HepG2 (cell line): ENCODE data around the gene HDAC4. TPM values are rescaled to one million over a fixed set of nuclear protein-coding genes. Genes with fewer than 3 reads are reported as not detected.

Experiments used
- ATAC-seq: fragments of 200-7000 bp; cut with Tn5 transposase; 3 replicates; pipeline ENCODE4 v1.9.1; 2020; ENCODE audit warnings: mild to moderate bottlenecking, moderate library complexity
- BruUV-seq: library from RNA; stranded (reverse); fragments of 400-500 nt; replicated peaks from 2 replicates; lab custom pipeline; 2021; lab: Mats Ljungman, UMichigan
- CTCF ChIA-PET: fragments of 300-600 bp; formaldehyde crosslinking; extraction: SDS; loops from one replicate; lab custom pipeline; 2021; ENCODE audit warnings: low total read pairs, inconsistent platforms, low intra/inter-chr PET ratio; lab: Yijun Ruan, JAX
- POLR2A ChIA-PET: fragments of 350-600 bp; sonication (Branson Sonifier 250); formaldehyde crosslinking; loops from one replicate; lab custom pipeline; 2020; ENCODE audit warnings: antibody characterized with exemption, inconsistent platforms; lab: Yijun Ruan, JAX
- DNase-seq: peaks from one replicate; pipeline ENCODE4 v3.0.0-alpha.2; 2015; ENCODE audit warnings: low spot score
- FAIRE-seq: peaks from 3 replicates; lab custom pipeline; 2011; peaks lifted over from hg19 to GRCh38; lab: Jason Lieb, UNC
- H2AFZ ChIP-seq: one replicate; pipeline ENCODE4 v1.6.1; 2011; ENCODE audit warnings: low read length, inconsistent platforms
- H3K27ac ChIP-seq: fragments of 300-600 bp; 3 replicates; pipeline ENCODE4 v1.8.0; 2011; ENCODE audit warnings: mixed run types, mild to moderate bottlenecking, mixed read lengths, low read length, inconsistent platforms; ENCODE audit not compliant: insufficient read depth; ENCODE audit errors: extremely low read length
- H3K27me3 ChIP-seq, 2 experiments: fragments of 200-600 bp in 1 of 2; 2 replicates in 1 of 2; 3 replicates in 1 of 2; pipeline versions ENCODE4 v1.6.0 to v1.8.0; 2011; ENCODE audit warnings: low read length in 2 of 2, mild to moderate bottlenecking in 2 of 2, moderate library complexity in 2 of 2, inconsistent platforms in 1 of 2; ENCODE audit not compliant: insufficient read depth in 2 of 2, control insufficient read depth in 1 of 2
- H3K36me3 ChIP-seq, 2 experiments: fragments of 200-600 bp in 1 of 2; replicated peaks in 1 of 2; 2 replicates in 1 of 2; 3 replicates in 1 of 2; pipeline versions ENCODE4 v1.5.1 to v1.8.0; 2011; ENCODE audit warnings: low read length in 2 of 2, inconsistent platforms in 1 of 2; ENCODE audit not compliant: insufficient read depth in 2 of 2, control insufficient read depth in 1 of 2
- H3K4me1 ChIP-seq: 2 replicates; pipeline ENCODE4 v1.5.1; 2012; ENCODE audit warnings: low read length, inconsistent platforms; ENCODE audit not compliant: insufficient read depth
- H3K4me2 ChIP-seq: 2 replicates; pipeline ENCODE4 v1.6.0; 2011; ENCODE audit warnings: low read depth, low read length, inconsistent platforms
- H3K4me3 ChIP-seq, 3 experiments: fragments of 200-600 bp in 1 of 3; sonication (generic), shearing (Covaris generic) in 1 of 3; replicated peaks in 1 of 3; 2 replicates each; pipeline ENCODE4 v1.5.1; 2011 to 2016; ENCODE audit warnings: low read length in 3 of 3, inconsistent platforms in 2 of 3, low read depth in 2 of 3, mild to moderate bottlenecking in 2 of 3, control low read depth in 1 of 3, mixed read lengths in 1 of 3; ENCODE audit not compliant: insufficient read depth in 1 of 3
- H3K79me2 ChIP-seq: one replicate; pipeline ENCODE4 v1.6.1; 2011; ENCODE audit warnings: low read length, inconsistent platforms; ENCODE audit not compliant: insufficient read depth
- H3K9ac ChIP-seq: 2 replicates; pipeline ENCODE4 v1.6.0; 2011; ENCODE audit warnings: mild to moderate bottlenecking, low read depth, low read length, inconsistent platforms; ENCODE audit not compliant: insufficient read depth
- H3K9me3 ChIP-seq: 2 replicates; pipeline ENCODE4 v1.5.1; 2012; ENCODE audit warnings: mild to moderate bottlenecking, low read length
- H4K20me1 ChIP-seq: 2 replicates; pipeline ENCODE4 v1.6.0; 2011; ENCODE audit warnings: inconsistent platforms, mild to moderate bottlenecking, low read length, moderate library complexity; ENCODE audit not compliant: insufficient read depth
- DPF2 ChIP-seq: sonication (generic); formaldehyde crosslinking; IDR thresholded peaks from 2 replicates; pipeline ENCODE4 v1.4.0; 2020; ENCODE audit warnings: mild to moderate bottlenecking, low read depth, missing genetic modification reagents, borderline replicate concordance
- GATAD1 ChIP-seq: IDR thresholded peaks from 2 replicates; pipeline ENCODE4 v1.6.1; 2016; ENCODE audit warnings: missing genetic modification reagents, missing compliant biosample characterization
- KDM4B ChIP-seq: sonication (generic); formaldehyde crosslinking; IDR thresholded peaks from 2 replicates; pipeline ENCODE4 v1.4.0; 2020; ENCODE audit warnings: missing genetic modification reagents
- MATR3 ChIP-seq: sonication (generic); formaldehyde crosslinking; IDR thresholded peaks from 2 replicates; pipeline ENCODE4 v1.4.0; 2020; ENCODE audit warnings: missing genetic modification reagents
- MEF2D ChIP-seq: sonication (generic); formaldehyde crosslinking; IDR thresholded peaks from 2 replicates; pipeline ENCODE4 v1.5.1; 2020; ENCODE audit warnings: mild to moderate bottlenecking, missing genetic modification reagents
- WGBS: methylation state at CpG from one replicate; pipeline ENCODE4 v1.1.6; 2017; ENCODE audit warnings: low lambda C conversion rate; 5-methylcytosine and 5-hydroxymethylcytosine counted together
- in situ Hi-C: cut with HindIII; loops from 2 replicates; pipeline ENCODE4 v1.10.0; 2017; ENCODE audit warnings: low pct_unique_long_range_greater_than_20kb; ENCODE audit not compliant: extremely low pct_ligation_motif_present
- intact Hi-C: fragments of 100-400 bp; cut with micrococcal nuclease; formaldehyde crosslinking; loops from one replicate; pipeline ENCODE4 v1.10.0; 2022; ENCODE audit not compliant: unreplicated experiment
- polyA plus RNA-seq, 8 experiments: library from polyadenylated mRNA; depleted of rRNA in 3 of 8; stranded (reverse) in 7 of 8; unstranded in 1 of 8; fragments of >200 nt; fragmentation: Illumina TruSeq in 4 of 8; extraction: Trizol in 4 of 8; gene quantifications; 2 replicates each; pipeline versions ENCODE4 v1.2.1 to v1.2.3, GENCODE V29; 2011 to 2016; ENCODE audit warnings: low read depth in 4 of 8, missing spikeins in 1 of 8, mixed read lengths in 1 of 8; ENCODE audit not compliant: insufficient read depth in 1 of 8
- total RNA-seq, 5 experiments: library from RNA; depleted of rRNA; stranded (reverse); fragments of >200 nt; fragmentation: Illumina TruSeq; extraction: Trizol; gene quantifications; 2 replicates each; pipeline ENCODE4 v1.2.3, GENCODE V29; 2016; ENCODE audit warnings: low read depth in 1 of 5
- TF ChIP-seq, protein P1 (sequence below): sonication (generic); formaldehyde crosslinking; conservative IDR thresholded peaks from 2 replicates; pipeline ENCODE4 v1.4.0; 2020; ENCODE audit warnings: missing genetic modification reagents
- TF ChIP-seq, protein P2 (sequence below): sonication (generic); formaldehyde crosslinking; IDR thresholded peaks from 2 replicates; pipeline ENCODE4 v1.5.1; 2020; ENCODE audit warnings: missing genetic modification reagents, mild to moderate bottlenecking, borderline replicate concordance
- TF ChIP-seq, protein P3 (sequence below): fragments of 450-650 bp; IDR thresholded peaks from 2 replicates; pipeline ENCODE4 v1.6.1; 2017; ENCODE audit warnings: mild to moderate bottlenecking

The HDAC4 gene
- total and polyA plus RNA-seq, 2 of the 13 experiments (the other 11 are each of a cell fraction or from before 2014, with no cell fraction given) = 10.1 to 11.5 TPM

DNA sequence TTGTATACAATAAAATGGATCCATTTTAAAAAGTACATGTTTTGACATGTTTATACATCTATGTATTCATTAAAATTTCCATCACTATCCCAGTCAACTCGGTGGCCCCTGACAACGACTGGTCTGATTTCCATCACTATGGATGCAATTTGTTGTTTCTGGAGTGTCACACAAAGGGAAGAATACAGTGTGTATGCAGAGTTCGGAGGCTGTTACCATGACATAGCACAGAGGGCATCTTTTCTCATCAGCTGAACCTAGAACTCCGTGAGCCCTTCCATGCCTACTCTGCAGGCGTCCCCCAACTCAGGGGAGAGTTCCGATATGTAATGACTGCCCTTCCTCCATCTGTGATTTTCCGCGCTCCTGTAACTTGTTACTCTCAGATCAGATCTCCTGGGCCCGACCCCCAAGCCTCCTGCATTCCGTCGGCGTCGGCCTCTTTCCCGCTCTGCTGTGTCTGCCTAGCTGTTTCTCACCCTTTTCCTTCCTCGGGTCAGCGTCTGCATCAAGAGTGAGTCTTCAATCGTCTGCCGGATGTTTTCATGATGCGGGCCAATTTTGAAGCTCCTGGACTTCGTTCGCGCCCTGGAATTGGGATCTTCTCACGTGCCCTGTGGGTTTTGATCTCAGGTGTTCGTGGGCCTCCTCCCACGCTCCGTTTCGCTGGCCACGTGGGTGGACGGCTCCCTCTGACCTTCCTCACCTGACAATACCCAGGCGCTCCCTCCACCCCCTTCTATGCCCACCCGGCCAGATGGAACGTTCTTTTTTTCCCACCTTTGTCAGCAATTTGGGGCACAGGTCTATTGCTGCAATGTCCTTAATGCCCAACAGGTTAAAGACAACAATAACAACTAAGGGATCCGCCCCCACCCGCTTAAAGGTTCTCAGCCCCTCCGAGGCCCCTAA, 391.9 kb downstream of the HDAC4 start:
- ATAC-seq (no peak), FAIRE-seq (no peak), DNase-seq (no peak)
- Histone ChIP-seq H3K79me2 (no peaks in the 10 kb centered on the region), H3K27me3 (peaks cover 19 to 94% of the 10 kb centered on the region in 2 experiments), H3K4me1 (no peaks in the 10 kb centered on the region), H2AFZ (no peak overlapping the region), H3K27ac (no peak overlapping the region), H3K4me2 (no peak overlapping the region), H3K9ac (no peak overlapping the region), H3K4me3 (no peak overlapping the region), H3K36me3 (no peaks in the 10 kb centered on the region), H4K20me1 (peaks cover 2% of the 10 kb centered on the region; the same call in 1 of the 2 replicates), H3K9me3 (no peaks in the 10 kb centered on the region)
- intact Hi-C loops (no loop called here), in situ Hi-C loops (no loop called here)
- POLR2A ChIA-PET = no interaction called here
- BruUV-seq = no TSS peak
- no peak for TF ChIP-seq MATR3 (CRISPR knock-in tag)
- CTCF ChIA-PET = no interaction called here
- WGBS = 50% methylated on average over 35 of the region's 35 CpGs

DNA sequence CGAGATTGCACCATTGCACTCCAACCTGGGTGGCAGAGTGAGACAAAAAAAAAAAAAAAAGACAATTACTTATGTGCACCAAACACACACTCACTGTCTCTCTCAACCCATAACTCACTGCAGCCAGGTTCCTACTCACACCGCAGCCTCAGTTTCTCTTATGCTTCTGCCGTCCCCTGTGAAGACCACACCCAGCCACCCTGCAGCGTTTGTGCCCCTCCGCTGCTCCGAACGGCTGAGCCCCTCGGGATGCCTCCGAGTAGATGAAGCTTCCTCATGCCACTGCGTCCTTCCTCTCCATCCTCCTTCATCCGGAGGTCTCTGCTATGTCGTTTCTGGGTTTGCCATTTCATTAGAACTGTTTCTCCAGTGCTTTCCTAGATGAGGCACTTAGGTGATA, 392.8 kb downstream of the HDAC4 start:
- H3K4me2 ChIP-seq = no peak overlapping the region
- intact Hi-C loops = no loop called here
- no peak overlapping the region for H3K27ac ChIP-seq
- FAIRE-seq (no peak), DNase-seq (no peak), ATAC-seq (no peak)
- H3K4me1 ChIP-seq = no peaks in the 10 kb centered on the region
- no peaks in the 10 kb centered on the region for H3K36me3 ChIP-seq
- peaks cover 2% of the 10 kb centered on the region; the same call in 1 of the 2 replicates for H4K20me1 ChIP-seq
- WGBS = 21% methylated on average over 12 of the region's 12 CpGs
- no TSS peak for BruUV-seq
- in situ Hi-C loops = no loop called here
- H3K9me3 ChIP-seq = no peaks in the 10 kb centered on the region
- H3K9ac ChIP-seq = no peak overlapping the region
- H2AFZ ChIP-seq = no peak overlapping the region
- H3K27me3 ChIP-seq = peaks cover 21 to 96% of the 10 kb centered on the region in 2 experiments
- no peaks in the 10 kb centered on the region for H3K79me2 ChIP-seq
- H3K4me3 ChIP-seq = no peak overlapping the region
- ChIA-PET CTCF (no interaction called here), POLR2A (no interaction called here)
- TF ChIP-seq MEF2D = no peak
- no peak for TF ChIP-seq DPF2
- TF ChIP-seq, protein P1, sequence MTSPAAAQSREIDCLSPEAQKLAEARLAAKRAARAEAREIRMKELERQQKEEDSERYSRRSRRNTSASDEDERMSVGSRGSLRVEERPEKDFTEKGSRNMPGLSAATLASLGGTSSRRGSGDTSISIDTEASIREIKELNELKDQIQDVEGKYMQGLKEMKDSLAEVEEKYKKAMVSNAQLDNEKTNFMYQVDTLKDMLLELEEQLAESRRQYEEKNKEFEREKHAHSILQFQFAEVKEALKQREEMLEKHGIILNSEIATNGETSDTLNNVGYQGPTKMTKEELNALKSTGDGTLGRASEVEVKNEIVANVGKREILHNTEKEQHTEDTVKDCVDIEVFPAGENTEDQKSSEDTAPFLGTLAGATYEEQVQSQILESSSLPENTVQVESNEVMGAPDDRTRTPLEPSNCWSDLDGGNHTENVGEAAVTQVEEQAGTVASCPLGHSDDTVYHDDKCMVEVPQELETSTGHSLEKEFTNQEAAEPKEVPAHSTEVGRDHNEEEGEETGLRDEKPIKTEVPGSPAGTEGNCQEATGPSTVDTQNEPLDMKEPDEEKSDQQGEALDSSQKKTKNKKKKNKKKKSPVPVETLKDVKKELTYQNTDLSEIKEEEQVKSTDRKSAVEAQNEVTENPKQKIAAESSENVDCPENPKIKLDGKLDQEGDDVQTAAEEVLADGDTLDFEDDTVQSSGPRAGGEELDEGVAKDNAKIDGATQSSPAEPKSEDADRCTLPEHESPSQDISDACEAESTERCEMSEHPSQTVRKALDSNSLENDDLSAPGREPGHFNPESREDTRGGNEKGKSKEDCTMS = no peak
- no peak for TF ChIP-seq KDM4B (CRISPR knock-in tag)
- TF ChIP-seq, protein P2, sequence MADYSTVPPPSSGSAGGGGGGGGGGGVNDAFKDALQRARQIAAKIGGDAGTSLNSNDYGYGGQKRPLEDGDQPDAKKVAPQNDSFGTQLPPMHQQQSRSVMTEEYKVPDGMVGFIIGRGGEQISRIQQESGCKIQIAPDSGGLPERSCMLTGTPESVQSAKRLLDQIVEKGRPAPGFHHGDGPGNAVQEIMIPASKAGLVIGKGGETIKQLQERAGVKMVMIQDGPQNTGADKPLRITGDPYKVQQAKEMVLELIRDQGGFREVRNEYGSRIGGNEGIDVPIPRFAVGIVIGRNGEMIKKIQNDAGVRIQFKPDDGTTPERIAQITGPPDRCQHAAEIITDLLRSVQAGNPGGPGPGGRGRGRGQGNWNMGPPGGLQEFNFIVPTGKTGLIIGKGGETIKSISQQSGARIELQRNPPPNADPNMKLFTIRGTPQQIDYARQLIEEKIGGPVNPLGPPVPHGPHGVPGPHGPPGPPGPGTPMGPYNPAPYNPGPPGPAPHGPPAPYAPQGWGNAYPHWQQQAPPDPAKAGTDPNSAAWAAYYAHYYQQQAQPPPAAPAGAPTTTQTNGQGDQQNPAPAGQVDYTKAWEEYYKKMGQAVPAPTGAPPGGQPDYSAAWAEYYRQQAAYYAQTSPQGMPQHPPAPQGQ = no peak
- TF ChIP-seq, protein P3, sequence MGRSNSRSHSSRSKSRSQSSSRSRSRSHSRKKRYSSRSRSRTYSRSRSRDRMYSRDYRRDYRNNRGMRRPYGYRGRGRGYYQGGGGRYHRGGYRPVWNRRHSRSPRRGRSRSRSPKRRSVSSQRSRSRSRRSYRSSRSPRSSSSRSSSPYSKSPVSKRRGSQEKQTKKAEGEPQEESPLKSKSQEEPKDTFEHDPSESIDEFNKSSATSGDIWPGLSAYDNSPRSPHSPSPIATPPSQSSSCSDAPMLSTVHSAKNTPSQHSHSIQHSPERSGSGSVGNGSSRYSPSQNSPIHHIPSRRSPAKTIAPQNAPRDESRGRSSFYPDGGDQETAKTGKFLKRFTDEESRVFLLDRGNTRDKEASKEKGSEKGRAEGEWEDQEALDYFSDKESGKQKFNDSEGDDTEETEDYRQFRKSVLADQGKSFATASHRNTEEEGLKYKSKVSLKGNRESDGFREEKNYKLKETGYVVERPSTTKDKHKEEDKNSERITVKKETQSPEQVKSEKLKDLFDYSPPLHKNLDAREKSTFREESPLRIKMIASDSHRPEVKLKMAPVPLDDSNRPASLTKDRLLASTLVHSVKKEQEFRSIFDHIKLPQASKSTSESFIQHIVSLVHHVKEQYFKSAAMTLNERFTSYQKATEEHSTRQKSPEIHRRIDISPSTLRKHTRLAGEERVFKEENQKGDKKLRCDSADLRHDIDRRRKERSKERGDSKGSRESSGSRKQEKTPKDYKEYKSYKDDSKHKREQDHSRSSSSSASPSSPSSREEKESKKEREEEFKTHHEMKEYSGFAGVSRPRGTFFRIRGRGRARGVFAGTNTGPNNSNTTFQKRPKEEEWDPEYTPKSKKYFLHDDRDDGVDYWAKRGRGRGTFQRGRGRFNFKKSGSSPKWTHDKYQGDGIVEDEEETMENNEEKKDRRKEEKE = no peak
- no peak for TF ChIP-seq GATAD1
